Measurements from ENCODE around the gene TRIM37. TPM values are rescaled to one million over a fixed set of nuclear protein-coding genes. Genes with fewer than 3 reads are reported as not detected.
A peak's percentile ranks its signal among the peaks of the same experiment; 100 is the strongest.

TRIM37 gene
- total RNA-seq, 1 donor from 2014 or later = 23.1 TPM

DNA sequence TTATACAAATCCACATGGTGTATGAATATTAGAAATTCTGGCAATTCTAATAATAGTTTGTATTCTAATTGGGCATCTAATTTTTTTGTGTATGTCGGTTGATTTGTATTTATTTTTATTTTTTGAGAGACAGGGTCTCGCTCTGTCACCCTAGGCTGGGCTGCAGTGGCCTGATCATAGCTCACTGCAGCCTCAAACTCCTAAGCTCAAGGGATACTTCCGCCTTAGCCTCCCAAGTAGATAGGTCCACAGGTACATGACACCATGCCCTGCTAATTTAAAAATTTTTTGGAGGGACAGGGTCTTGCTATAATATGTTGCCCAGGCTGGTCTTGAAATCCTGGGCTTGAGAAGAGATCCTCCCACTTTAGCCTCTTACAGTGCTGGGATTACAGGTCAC lies 104.6 kb downstream of the TRIM37 start:
- DNase-seq (ENCODE audit: low spot score) (no peak), ATAC-seq (no peak)
- intact Hi-C loops (cut with DNase I) = loop anchor here (5.0 kb wide), 1 partner anchor 480 kb away; no protein-coding TSS in a partner anchor

DNA sequence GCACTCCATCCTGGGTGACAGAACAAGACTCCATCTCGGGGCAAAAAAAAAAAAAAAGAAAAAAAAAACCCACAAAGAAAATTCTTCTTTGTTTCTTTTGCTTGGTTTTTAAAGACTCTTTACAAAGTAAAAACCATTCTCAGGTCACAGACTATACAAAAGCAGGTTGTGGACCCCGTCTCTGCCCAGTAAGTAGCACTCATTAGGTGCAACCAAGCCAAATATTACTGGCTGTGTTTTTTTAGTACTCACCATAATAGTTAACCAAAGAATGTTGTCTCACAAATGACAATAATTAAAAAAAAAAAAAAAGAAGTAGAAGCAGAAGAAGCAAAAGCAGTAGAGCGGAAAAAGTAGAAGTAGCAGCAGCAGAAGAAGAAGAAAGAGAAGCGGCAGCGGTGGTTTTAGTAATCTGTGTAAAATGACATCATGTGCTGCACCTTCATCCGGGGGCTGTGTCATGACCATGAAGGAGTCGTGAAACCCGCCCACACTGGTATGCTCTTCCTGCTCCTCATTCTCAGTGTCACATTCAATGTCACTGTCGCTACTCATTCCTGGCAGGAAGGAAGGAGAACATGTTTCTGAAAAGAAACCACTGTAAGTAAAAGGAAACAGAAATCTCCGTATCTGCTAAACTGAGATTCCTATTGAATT lies 105.4 kb downstream of the TRIM37 start:
- ATAC-seq (peak; percentile 67), DNase-seq (ENCODE audit: low spot score) (no peak)
- intact Hi-C loops (cut with DNase I) = loop anchor here (5.0 kb wide), 1 partner anchor 479 kb away; no protein-coding TSS in a partner anchor

DNA sequence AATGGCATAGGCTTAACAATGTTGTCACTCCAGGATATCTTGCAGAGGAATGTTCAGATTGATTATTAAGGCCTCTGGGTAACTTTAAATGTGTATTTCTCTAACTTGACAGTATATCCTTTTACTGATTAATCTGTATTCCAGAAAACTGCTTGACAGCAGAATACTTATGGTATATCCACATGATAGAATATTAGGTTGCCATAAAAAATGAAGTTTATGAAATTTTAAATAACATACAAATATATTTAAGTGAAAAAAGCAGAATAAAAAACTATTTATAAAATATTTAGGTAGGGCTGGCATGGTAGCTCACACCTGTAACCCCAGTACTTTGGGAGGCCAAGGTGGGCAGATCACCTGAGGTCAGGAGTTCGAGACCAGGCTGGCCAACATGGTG lies 106.7 kb downstream of the TRIM37 start:
- intact Hi-C loops (cut with DNase I) = loop anchor here (5.0 kb wide), 1 partner anchor 478 kb away; no protein-coding TSS in a partner anchor
- no peak for DNase-seq (ENCODE audit: low spot score)

DNA sequence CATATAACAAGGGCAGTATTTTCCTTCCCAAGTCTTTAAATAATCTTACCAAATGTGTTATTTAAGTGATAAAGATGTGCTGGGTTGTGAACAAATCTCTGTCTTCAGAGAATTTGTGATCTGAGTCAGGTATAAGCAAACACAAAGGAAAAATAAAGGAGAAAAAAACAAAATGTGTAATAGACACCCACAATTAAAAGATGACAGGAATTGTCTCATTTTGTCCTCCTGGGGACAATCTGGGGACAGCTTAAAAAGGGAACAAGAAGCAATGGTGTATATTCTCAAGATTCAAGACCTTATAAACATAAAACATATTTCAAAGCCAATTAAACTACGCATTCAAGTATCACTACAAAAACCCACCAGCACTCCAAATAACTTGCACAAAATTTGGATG lies 107.2 kb downstream of the TRIM37 start:
- intact Hi-C loops (cut with DNase I) = no loop called here
- ATAC-seq = no peak
- no peak for DNase-seq (ENCODE audit: low spot score)

More for the DNA sequence above, 106.7 kb downstream of the TRIM37 start:
- ATAC-seq = no peak

DNA sequence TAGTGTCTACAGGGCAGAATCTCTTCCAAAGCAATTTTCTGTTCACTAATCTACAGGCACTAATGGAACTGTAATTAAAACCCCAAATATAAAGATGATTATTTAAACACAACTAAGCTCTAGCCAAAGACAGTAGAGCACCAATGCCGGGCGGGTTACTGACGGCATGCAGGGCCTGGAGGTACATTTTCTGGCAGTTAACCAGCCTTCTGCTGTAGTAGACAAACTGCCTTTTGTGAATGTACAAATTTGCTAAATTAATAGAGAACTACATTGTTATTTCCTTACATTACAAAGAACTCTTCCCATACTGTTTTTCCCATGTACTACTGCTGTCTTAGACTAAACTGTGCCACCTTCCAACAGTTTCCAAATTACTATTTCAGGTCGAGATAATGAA lies 107.8 kb downstream of the TRIM37 start:
- ATAC-seq (no peak), DNase-seq (ENCODE audit: low spot score) (no peak)
- intact Hi-C loops (cut with DNase I) = no loop called here

DNA sequence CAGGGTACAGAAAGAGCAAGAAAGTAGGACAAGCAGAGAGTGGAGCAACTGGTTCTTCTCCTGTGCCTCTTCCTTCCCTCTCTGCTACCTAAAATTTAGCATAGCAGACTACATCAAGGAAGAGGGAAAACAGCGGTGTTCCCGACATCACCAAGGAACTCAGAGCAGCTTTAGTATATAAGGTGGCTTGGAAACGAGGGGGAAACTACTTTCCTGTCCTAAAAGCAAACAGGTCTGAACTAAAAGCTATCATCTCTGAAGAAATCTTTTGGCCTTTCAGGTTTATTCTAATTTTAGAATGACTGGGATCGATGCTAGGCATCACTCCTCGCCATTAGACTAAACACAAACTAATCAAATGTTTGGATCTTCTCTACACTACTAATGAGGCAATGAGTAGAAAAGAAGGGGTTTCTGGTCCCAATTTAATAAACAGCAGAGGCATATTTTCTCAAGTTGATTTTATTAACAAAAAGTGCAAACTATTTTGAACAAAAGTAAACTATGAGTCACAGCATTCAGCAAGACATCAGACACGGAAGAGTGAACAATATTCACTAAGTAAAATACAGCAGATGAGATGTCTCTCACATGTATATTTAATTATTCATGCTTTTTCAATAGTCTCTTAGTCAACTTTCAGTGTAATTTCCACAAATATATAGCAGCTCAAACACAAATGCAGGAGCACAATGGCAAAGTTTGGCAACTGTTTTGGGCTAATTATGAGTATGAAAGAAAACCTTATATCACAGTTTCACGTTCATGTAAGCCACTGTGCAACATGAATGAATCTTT lies 108.7 kb downstream of the TRIM37 start:
- intact Hi-C loops (cut with DNase I) = no loop called here
- ATAC-seq (no peak), DNase-seq (ENCODE audit: low spot score) (no peak)

DNA sequence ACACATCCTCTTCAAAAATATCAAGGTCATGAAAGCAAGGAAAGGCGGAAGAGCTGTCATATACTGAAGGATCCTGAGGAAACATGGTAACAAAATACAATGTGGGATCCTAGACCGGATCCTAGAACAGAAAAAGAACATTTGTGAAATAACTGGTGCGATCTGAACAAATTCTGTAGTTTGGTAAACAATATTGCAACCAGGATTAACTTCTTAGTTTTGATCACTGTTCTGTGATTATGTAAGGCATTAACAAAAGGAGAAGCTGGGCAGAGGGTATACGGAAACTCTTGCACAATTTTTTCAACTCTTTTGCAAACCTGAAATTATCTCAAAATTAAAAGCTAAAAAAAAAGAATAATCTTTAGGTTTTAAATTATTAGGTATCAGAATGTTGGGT lies 109.7 kb downstream of the TRIM37 start:
- DNase-seq (ENCODE audit: low spot score) (no peak), ATAC-seq (no peak)
- intact Hi-C loops (cut with DNase I) = no loop called here

DNA sequence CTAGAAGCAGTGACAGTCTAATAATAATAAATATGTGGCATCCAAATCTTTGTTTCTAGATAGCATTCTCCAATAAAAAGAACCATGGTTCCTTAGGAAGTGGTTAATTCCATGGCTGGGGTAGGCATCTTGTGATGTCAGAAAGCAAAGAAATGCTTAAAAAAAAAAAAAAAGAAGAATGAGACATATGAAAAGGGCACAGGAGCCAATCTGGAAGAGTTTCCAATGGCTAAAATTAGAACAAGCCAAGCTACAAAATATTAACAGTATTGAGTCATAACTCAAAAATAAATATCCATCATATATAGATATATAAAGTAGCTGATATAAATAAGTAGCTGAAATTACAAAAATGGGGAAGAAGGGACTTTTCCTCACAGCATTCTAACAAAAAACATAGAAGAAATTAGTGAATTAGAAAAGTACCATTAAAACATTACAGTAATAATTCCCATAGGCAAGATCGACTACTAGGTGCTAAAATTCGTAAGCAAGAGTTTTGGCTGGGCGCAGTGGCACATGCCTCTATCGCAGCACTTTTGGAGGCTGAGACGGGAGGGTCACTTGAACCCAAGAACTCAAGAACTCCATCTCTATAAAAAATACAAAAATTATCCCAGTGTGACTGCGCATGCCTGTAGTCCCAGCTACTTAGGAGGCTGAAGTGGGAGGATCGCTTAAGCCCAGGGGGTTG lies 111.3 kb downstream of the TRIM37 start:
- DNase-seq (ENCODE audit: low spot score) (no peak), ATAC-seq (no peak)
- intact Hi-C loops (cut with DNase I) = no loop called here

DNA sequence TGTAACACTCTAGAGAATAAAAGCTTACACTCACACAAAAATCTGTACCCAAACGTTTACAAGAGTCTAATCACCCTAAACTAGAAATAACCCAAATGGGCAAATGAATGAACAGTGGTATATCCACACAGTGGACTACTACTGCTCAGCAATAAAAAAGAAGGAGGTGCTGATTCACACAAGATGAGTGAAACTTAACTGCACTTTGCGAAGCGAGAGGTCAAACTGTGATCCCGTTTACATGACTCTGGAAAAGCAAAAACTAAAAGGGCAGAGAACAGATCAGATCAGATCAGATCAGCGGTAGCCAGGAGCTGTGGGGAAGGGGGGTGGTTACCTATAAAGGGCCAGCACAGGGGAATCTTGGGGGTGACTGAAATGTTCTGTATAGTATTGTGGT lies 113.4 kb downstream of the TRIM37 start:
- intact Hi-C loops (cut with DNase I) = no loop called here
- DNase-seq (ENCODE audit: low spot score) = no peak
- ATAC-seq = no peak

DNA sequence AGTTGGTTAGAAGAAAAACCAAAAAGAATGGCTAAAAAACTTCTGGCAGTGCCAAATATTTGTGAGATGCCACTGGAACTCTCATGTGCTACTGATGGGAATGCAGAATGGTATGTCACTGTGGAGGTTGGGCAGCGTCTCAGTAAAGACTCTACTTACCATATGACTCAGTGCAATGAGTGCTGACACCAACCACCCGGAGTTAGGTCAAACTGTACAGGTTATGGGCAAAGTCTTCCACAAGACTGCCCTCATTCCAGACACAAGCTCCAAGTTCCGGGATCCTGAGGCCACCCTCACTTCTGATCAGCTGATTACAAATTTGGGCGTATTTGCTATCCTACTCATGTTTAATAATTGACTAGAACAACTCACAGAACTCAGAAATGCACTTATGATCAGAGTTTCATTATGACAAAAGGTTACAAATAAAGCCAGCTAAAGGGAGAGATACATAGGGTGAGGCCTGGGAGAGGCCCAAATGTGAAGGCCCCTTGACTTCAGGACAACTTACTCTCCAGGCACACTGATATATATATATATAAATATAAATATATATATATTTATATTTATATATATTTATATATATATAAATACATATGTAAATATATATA lies 114.9 kb downstream of the TRIM37 start:
- intact Hi-C loops (cut with DNase I) = no loop called here
- no peak for DNase-seq (ENCODE audit: low spot score)
- ATAC-seq = no peak

DNA sequence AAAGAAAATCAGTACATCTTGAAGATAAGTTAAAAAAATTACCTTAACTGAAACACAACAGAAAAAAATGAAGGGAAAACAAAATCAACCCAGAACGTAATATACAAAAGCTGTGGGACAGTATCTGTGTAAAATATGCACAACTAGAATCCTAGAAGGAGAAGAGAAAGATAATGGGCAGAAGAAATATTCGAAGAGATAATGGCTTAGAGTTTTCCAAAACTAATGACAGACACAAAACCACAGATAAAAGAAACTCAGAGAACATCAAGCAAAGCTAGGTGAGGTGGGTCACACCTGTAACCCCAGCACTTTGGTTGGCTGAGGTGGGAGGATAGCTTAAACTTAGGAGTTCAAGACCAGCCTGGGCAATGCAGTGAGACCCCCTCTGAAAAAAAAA lies 117.1 kb downstream of the TRIM37 start:
- DNase-seq (ENCODE audit: low spot score) = no peak
- intact Hi-C loops (cut with DNase I) = no loop called here
- ATAC-seq = no peak

DNA sequence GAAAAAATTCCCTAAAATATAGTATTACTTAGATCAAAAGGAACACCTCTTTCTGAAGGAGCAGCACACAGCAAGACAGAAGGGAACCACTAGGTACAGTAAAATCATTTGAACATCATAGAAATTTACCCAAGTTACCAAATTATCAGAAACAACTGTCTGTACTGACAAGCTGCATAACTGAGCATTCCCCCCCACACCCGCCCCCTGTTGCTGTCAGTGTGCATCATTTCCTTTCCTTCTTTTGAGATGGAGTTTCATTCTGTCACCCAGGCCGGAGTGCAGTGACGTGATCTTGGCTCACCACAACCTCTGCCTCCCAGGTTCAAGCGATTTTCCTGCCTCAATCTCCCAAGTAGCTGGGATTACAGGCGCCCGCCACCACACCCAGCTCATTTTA lies 120.7 kb downstream of the TRIM37 start:
- intact Hi-C loops (cut with DNase I) = no loop called here
- DNase-seq (ENCODE audit: low spot score) (no peak), ATAC-seq (no peak)

DNA sequence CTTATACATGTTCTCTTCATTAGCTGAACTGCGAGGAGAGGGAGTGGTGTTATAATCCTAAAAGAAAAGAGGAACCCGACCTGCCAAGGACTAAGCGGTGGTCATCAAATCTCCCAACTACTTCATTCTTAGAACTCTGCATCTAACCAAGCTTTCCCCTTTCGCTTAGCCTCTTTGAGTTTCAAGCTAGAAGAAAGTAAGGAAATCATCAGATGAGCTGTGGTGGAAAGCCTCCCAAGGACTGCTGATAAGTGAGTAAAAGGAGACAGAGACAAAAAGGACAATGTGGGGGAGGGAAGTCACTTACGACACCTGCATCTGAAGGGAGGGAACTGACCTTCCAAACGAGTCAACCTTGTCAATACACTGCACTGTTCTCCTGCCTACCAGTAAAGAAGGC lies 121.3 kb downstream of the TRIM37 start:
- intact Hi-C loops (cut with DNase I) = no loop called here
- no peak for DNase-seq (ENCODE audit: low spot score)

DNA sequence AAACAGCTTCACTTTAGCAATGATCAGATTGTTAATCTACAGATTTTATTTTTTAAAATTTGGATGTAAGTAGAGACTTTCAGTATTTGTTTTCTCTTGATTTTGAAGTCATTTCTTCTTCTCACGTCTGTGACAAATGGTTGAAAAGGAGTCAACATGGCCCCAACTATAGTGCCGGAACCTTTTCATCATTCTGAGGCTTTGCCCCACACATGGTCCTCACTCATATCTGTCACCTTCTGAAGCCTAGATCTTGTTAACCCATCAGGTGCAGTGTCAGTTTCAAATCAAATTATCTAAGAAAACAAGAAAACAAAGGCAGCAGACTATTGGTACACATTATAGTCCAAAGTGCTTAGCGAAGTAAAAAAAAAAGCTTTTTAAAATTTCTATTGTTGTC lies 124.1 kb downstream of the TRIM37 start:
- no peak for ATAC-seq
- intact Hi-C loops (cut with DNase I) = no loop called here
- no peak for DNase-seq (ENCODE audit: low spot score)

More for the DNA sequence above, 121.3 kb downstream of the TRIM37 start:
- ATAC-seq = no peak

DNA sequence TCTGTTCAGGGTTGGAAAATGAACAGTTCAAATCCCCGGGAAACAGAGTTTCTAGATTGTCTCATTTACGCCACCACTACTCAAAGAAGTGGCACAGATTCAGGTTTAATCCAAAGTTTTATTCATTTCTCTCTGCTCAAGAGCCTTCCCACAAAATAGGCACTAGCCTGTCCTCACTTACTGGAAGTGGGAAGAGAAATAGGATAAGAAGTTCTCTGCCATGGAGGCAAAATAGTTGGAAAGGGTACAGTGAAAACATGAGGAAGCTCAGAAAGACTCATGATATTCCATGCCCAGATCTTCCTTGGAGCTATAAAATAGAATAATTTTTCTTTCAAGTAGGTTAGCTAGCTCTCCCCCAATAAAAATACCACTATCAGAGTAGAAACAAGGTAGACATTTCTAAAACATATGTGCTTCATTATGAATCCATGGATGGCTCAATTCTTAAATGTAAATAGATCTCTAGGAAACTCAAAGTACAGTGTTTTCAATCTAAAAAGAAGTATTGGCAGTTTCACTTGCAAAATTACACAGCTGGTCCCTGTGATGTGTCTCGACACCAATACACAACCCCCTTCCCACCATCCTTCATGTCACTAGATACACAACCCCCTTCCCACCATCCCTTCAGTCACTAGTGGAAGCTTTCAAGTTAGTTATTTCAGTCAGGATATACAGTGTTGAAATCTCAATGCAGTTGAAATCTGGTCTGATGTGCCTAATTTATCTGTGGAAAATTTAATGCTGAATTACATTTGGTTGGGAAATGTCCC lies 125.8 kb downstream of the TRIM37 start:
- DNase-seq (ENCODE audit: low spot score) (no peak), ATAC-seq (no peak)
- intact Hi-C loops (cut with DNase I) = no loop called here

DNA sequence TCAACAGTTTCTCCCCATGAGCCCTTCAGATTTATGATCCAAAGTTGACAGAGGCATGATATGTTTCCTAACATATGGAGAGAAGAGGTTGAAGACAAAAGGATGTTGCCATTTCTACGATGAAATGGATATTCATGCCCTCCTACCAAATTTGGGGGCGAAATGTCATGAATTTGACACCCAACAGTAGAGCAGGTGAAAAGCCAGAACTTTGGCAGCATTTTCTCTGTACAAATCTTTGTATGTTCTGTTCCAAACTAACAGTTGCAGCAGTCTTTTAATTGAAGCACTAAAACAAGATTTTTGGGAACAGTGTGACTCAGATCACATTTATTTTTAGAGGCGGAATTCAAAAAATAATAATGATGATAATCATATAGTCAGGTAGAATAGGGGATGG lies 130.1 kb downstream of the TRIM37 start:
- ATAC-seq (no peak), DNase-seq (ENCODE audit: low spot score) (no peak)
- intact Hi-C loops (cut with DNase I) = no loop called here

DNA sequence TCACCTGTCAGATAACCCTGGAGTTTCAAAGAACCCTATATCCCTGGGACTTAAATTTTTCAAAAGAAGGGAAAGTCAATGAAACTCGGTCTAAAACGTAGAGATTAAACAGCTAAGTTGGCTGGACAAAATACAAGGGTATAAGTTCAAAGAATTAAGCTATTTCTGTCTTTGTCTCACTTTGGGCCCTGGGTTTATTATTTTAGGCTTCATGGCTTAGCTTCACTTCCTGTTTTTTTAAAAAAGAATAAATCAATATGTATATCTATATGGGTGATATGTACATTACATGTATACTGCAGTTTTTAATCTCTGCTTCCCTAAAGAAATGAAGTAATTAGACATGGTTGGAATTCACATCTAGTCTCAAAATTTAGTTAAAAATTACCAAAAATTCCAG lies 132.3 kb downstream of the TRIM37 start:
- DNase-seq (ENCODE audit: low spot score) (no peak), ATAC-seq (no peak)
- intact Hi-C loops (cut with DNase I) = no loop called here

DNA sequence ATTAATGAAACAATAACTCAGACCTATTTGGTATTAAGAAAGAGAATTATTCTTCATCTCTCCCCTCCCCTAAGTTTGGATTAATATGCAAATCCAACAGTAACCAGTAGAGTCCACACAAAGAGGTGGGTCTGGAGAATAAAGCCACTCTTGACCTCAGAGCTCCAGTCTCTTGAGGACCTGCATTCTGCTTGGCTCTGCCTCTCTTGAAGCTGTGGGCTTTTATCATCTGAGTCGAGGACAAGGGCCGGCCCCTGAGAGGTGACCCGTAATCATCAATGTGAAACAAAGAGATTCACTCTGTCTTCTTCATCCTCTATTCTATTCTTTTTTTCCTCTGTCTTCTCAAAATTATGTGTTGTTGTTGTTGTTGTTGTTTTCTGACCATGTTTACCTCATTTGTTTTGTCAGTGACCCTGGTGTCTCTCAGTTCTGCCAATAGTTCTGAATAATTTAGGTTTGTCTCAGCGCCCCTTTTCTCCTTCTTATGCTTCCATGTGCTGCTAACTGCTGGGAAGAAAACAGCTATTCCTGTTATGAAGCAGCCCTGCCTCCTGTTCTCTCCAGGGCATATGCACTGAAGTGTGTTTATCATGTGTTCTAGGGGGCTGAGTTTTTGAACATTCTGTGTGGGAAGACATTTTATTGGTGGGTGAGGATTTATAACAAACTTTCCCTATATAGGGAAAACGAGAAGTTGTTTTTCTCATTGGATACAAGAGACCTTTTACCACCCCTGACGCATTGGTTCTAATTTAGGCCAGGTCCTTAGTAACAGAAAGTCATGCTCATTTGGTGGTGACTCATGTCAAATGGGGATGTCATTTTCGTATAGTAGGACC lies 135.8 kb downstream of the TRIM37 start:
- ATAC-seq = no peak
- no peak for DNase-seq (ENCODE audit: low spot score)
- intact Hi-C loops (cut with DNase I) = no loop called here
